ENCODE results near the gene OR2T6. TPM values are rescaled to one million over a fixed set of nuclear protein-coding genes. Genes with fewer than 3 reads are reported as not detected.
"Not testable (repeated sequence)": the region's sequence is repeated elsewhere in the genome, so short reads cannot be mapped to it uniquely, and the experiment has no call there.

OR2T6 gene, protein sequence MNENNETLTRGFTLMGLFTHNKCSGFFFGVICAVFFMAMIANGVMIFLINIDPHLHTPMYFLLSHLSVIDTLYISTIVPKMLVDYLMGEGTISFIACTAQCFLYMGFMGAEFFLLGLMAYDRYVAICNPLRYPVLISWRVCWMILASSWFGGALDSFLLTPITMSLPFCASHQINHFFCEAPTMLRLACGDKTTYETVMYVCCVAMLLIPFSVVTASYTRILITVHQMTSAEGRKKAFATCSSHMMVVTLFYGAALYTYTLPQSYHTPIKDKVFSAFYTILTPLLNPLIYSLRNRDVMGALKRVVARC
- not detected in 2 replicates for total RNA-seq

DNA sequence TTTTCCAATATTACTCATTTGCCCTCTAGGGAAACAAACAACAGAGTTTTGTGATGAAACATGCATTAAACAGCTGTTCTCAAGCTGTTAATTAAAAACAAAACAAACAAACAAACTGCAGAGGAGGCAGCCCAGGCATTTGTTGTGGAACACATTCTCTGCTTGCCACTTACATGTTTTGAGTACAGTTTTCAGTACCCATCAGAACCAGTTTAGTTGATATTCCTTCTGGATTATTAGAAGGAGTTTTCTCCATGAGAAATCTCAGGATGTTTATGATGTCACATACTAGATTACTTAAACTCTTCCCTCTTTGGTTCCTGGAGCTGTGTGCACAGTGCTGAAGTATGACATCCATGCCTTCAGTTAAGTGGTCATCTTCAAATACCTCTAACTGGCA, at the start of gene OR2T6:
Gene OR2T6, plus strand, starts transcription at position 301 of the 400 bp plus-strand sequence. CDS start 11,863 bp downstream, outside the sequence.
- DNase-seq (ENCODE audit: low read depth in 2 of 2): no peak

DNA sequence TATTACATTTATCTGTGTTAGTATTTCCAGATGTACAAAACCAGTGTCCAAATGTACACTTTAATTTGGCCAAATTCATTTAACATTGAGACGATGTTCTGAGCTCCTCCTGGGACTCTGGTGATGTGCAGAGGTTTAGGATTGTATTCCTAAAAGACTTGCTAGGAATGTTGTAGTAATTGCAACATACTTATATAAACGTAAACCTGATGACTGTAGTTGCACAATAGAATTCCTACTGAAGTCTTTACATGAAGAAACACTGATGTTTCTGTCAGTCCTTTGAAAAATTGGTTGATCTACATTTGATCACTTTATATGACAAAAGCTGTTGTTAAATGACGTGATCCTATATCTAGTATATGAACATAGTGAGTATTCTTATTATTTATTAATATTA, 32.1 kb upstream of the OR2T6 start:
- DNase-seq (ENCODE audit: low read depth in 2 of 2): no peak

DNA sequence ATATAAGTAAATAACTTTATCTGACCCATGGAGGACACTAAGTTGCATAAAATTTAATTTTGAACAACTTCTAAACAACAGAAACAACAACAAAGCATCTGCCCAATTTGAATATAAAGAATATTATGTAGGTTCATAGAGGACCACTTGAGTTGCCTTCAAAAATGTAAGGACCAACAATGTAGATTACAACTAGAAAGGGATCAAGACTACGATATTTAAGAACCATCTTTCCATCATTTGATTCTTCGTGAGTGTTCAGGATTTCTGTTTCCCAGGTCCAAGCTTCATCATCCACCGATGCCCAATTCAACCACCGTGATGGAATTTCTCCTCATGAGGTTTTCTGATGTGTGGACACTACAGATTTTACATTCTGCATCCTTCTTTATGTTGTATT, 27.1 kb upstream of the OR2T6 start, which contains the start of gene OR14C36:
Gene OR14C36, plus strand, starts transcription at position 301 of the 400 bp plus-strand sequence. Its CDS starts 0 bp downstream, at position 301.
- DNase-seq (ENCODE audit: low read depth in 2 of 2): no peak

DNA sequence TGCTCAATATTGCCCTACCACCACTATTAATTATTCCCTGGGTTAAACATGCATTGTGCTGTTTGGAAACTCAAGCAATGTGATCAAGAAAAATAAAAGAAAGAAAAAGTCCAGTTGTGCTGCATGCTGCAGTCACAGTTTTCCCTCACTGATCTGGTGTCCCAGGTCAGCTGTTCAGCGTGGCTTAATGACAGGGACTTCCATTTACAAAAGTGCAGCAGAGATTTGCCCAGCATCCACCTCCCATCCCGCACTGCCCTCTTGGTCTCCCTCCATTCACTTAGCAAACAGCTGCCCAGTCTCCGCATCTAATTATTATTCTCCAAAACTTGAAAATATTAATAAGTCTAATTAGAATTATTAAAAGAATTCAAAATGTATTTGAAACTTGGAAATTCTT, 16.1 kb upstream of the OR2T6 start:
- DNase-seq (ENCODE audit: low read depth in 2 of 2): no peak

DNA sequence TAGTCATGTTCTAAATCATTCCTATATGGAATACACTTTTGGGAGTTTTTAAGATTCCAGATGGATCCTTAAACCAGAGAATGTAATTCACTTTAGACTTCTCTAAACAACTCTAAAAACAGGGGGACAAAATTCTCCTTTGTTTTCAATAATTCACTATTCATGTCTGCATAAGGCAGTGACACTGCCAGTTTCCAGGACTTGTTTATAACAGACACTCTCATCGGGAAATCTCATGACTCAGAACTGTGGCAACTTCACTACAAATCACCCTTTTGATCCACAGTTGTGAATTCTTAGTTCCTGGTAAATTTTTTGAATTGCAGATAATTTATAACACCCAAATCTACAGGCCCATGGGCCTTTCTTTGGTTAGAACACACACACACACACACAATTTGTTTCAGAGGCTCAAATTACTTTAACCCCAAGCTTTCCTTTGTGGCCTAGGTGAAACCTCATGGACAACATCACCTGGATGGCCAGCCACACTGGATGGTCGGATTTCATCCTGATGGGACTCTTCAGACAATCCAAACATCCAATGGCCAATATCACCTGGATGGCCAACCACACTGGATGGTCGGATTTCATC, 14.3 kb upstream of the OR2T6 start, which contains the start of gene OR2T4:
Gene OR2T4, plus strand, starts transcription at position 545 of the 595 bp plus-strand sequence. Its CDS starts 0 bp downstream, at position 545.
- no peak for DNase-seq (ENCODE audit: low read depth in 2 of 2)

DNA sequence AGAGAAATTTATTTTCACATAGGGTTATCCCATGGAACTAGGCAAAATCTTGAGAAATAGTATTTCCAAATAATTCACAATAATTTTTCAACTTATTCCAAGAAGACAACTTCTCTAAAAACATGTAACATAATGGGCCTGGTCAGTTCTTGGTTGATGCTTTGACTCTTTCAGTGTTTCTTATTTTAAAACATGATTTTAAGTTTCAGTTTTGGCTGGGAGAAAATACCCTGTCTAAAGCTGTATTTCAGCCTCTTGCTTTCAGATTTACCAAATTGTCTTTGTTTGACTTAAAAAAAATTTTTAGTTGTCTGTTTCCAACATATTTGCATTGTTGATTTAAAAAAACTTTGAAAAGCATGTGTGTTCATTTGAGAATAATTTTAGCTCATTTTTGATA, 8.9 kb upstream of the OR2T6 start:
- DNase-seq (ENCODE audit: low read depth in 2 of 2): no peak

DNA sequence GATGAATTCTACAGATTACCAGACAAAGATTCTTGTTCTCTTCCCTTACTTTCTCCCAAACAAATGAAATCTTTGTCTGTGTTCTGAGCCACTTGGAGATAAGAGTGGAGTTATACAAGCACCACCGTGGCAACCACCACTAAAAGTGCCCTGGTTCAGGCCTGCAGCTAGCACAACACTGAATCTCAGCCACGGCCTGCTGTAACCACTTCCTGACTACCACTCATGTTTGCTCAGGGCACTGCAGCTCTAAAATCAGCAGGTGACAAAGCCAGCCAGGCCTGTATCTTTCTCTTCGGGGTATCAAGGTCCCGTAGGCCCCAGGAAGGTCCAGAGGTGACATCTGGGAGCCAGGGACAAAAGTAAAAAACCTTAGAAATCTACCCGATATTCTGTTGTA, 3.2 kb upstream of the OR2T6 start:
- DNase-seq (ENCODE audit: low read depth in 2 of 2): no peak

DNA sequence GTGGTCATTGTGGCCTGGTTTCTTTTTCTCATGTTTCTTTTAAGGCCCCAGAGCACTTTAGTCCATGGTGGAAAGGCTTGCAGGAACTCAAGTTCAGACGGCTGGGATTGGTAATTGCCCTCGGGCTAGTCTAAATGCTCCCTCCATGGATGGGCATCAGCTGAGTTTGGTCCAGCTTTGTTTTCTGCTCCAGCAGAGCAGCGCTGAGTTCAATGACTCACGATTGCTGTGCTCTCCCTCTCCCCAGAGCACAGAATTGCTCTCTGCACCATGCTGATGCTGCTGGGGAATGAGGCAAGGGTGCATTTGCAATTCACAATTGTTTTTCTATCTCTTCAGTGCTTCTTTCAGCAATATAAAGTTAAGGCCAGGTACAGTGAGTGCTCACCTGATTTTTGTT, 1.8 kb upstream of the OR2T6 start:
- no peak for DNase-seq (ENCODE audit: low read depth in 2 of 2)

DNA sequence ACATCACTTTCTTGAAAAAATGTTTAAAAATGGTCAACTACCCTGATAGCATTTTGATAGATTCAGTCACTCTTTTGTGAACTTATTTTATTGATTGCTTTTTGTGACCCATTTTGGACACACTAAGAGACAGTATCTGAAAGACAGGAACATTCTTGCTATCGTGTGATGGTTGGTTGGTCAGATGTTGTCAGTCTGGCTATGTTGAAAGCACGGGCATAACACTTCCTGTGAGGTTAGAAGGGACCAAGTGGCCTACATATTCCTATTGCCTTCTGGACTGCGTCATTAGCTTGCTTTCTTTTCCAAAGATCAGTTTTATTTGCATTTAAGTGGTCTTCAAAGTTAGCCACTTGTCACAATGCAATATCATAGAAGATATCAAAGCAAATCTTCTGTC, 1.4 kb downstream of the OR2T6 start:
- no peak for DNase-seq (ENCODE audit: low read depth in 2 of 2)

DNA sequence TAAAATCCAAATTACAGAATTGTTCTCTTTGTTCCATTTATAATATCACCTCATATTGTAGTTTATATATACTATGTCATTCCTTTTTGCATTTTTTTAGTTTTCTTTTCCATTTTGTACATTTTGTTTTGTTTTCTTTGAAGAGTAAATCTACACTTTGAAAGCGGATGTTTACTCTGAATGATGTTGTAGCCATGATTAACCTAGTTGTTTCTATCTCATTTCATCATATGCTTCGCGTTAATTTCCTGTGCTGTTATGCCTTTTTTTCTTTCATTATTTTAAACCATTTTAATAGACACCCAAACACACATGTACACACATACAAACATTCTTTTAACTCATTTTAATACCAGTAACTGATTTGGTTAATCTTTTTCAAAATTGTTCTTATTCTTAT, 5.3 kb downstream of the OR2T6 start:
- DNase-seq (ENCODE audit: low read depth in 2 of 2): no peak

DNA sequence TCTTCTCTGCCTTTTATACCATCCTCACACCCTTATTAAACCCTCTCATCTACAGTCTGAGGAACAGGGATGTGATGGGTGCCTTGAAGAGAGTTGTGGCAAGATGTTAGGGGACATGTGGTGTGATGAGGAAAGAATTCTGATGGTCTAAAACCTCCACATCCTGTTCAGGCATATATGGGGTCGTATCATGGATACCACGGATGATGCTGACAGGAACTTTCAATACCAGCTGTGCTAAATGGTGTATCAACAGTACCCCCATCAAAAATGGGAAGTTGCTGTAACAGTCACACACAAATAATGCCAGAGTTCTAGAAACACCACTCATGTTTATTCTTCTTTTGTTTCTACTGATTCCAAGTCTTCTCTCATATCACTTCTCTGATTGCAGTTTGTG, 12.9 kb downstream of the OR2T6 start:
- no peak for DNase-seq (ENCODE audit: low read depth in 2 of 2)

DNA sequence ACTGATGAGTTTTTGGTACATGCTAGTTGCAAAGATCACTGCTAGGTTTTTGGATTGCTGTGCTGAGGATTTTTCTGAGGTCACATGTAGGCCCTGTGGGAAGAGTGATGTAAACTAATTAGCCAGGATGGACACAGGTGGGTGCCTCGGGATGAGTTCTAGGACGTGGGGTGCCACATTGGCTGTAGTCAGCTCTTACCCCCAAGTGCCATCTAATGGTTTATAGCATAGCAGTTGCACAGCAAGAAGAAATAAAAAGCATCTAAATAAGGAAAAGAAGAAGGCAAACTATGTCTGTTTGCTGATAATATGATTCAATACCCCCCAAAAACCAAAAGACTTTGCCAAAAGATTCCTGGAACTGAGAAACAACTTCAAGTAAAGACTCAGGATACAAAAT, 17.5 kb downstream of the OR2T6 start:
- DNase-seq (ENCODE audit: low read depth in 2 of 2): no peak

DNA sequence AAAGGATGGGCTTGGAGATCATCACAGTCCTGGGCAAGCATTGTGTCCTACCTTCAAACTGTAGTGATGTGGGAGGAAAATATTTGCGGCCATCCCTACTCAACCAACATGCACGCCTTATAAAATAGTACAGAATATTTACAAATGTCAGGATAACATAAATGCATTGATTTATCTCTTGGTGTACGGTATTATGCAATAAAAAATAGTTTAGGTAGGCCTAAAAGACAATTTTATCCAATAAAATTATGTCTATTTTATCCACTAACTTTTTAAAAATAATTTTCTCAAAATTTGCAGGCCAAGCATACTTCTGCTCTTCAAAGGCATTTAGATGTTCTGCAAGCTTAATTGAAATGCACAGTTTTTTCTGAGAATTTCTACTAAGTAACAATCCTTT, 27.2 kb downstream of the OR2T6 start, which contains the start of gene OR2T1:
Gene OR2T1, plus strand, starts transcription at position 301 of the 400 bp plus-strand sequence. CDS start 3,100 bp downstream, outside the sequence.
- no peak for DNase-seq (ENCODE audit: low read depth in 2 of 2)

DNA sequence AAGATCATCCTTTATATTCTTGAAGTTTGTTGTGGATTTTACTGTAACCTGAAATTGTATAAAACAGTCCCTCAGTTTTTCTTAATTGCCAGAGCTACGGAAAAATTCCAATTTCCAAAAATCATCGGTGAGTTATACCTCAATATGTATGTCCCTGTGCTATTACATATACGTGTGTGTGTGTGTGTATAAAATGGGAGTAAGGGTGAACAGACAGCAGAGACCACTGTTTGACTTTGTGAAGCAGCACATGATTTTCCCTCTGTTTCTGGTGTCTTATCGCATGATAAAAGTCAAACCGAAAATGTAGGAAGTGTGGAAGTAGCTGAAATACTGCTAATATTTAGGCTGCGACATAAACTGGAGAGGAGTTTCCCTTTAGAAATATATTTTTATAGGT, 28.5 kb downstream of the OR2T6 start:
- peak in 1 of 2 donors; percentile 47 for DNase-seq (ENCODE audit: low read depth in 2 of 2)

DNA sequence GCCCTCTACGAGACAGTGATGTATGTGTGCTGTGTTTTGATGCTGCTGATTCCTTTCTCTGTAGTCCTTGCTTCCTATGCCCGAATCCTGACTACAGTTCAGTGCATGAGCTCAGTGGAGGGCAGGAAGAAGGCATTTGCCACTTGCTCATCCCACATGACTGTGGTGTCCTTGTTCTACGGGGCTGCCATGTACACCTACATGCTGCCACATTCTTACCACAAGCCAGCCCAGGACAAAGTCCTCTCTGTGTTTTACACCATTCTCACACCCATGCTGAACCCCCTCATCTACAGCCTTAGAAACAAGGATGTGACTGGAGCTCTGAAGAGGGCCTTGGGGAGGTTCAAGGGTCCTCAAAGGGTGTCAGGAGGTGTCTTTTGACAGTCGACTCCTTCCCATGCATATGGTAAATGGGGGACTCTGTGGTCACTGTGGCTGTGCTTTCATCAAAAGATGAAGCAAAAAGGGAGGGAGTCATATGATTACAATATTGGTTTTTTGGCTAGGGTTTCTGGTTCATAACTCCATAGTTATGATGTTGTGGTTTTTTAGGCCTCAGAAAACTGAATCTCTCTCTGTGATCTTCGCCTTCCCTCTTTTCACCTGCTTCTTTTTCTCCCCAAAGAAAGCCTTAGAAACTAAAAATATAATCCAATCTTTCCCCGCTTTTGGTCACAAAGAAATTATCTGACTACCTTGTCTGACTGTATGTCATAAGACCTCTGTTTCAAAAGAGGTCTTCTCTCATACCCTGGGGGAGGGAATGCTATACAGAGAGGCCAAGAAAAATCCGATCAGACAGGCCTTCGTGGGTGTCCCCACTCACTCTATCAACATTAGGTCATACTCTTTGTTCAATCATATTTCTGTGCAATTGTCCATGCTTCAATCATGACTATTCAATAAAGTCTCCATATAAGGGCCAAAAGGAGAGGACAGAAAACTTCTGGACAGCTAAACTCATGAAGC, 31.5 kb downstream of the OR2T6 start:
- no peak for DNase-seq (ENCODE audit: low read depth in 2 of 2)

DNA sequence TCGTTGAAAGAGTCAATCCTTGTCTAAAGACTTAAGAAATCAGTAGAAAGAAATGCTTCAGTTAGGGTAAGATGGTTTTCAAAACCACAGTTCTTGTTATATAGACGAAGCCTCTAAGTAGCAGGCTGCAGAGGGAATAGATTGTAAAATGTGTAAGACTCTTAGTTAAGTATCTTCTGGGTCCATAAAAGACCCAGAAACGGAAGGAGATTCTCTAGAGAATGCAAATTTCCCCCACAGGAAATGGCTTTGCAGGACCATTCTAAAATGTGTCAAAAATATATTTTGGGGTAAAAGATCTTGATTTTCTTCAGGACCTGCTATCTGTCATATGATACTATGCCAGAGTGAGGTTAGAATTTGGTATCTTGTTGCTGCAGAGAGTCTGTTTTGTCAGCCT, 40.7 kb downstream of the OR2T6 start:
- no peak for DNase-seq (ENCODE audit: low read depth in 2 of 2)

DNA sequence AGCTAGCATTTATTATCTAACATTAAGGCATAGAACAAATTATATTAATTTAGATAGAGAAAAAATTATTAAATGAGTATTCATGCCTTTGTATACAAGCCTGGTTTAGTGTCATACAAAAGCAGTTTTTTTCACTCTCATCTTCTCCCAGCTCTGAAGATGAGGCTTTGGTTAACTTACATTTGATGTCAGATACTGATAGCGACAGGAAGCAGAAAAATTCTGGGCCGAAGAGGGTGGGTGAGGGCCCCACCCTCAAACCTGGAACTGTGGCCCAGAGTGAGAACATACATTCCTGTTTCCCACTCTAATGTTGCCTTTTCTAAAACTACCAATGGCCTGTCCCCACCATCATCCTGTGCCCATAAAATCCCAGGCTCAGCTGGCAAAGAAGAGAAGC, 42.3 kb downstream of the OR2T6 start:
- no peak for DNase-seq (ENCODE audit: low read depth in 2 of 2)

DNA sequence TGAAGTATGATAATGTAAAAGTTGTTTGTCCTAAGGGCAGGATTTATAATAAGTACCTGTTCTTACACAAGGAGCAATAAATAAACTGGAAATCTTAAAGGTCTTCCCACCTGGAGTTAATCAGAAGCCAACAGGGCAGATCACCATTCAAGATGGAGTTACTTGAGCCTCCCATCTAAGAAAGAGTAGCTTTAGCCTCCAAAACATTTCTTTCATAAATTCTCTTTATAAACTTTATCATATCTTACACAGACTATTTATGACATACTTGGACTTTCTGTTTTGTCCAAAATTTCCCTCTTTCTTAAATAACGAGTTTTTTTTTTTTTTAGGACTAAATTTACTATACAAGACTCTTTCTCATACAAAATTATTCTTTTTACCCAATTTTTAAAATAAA, 45.8 kb downstream of the OR2T6 start:
- no peak for DNase-seq (ENCODE audit: low read depth in 2 of 2)

DNA sequence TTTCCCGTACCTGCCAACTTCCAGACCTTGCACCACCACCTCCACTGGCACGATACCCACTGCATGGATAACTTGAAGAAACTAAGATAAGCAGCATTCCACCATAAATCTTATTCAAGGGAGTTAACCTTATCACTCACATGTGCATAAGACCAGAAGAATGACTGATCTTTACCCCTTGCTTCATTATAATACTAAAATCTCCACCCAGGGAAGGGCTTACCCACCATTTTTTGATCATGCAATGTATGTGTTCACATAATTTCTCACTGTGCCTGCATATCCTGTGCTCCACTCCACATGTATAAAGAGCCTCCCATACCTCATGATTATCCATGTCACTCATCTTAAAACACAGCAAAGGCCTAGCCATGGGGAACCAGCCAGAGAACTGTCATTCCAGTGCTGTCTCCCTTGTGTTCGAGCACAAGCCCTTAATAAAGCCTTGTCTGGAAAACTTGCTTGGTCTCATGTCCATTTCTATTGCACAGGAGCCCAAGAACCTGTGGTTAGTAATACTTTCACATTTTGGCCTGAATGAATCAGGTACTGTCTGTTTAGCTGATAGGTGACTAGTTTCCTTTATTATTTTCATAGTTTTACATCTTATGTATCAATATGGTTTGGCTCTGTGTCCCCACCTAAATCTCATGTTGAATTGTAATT, 52.1 kb downstream of the OR2T6 start:
- DNase-seq (ENCODE audit: low read depth in 2 of 2): not testable (repeated sequence)

DNA sequence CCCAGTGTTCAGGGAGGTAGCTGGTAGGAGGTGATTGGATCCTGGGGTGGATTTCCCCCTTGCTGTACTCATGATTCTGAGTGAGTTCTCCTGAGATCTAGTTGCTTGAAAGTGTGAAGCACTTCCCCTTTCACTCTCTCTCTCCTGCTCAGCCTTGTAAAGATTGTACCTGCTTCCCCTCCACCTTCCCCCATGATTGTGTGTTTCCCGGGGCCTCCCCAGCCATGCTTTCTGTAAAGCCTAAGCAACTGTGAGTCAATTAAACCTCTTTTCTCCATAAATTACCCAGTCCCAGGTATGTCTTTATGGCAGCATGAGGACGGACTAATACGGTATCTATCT, 52.6 kb downstream of the OR2T6 start:
- not testable (repeated sequence) for DNase-seq (ENCODE audit: low read depth in 2 of 2)

DNA sequence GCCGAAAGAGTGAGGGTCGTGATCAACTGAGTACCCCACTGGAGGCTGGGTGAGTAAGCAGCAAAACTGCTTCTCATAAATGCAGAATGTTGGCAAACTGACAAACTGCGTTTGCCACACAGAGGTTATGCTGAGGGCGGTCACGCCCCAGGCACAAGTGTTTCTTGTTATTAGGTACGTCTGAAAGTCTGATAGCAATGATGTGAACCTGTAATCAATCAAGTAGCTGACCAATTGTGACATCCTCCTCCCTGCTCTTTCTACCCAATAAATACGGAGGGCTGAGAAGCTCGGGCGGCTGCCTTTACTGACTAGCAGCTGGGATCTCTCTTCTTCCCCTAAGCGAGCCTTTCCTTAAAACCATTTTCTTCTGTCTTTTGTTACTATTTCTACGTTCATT, 56.1 kb downstream of the OR2T6 start:
- not testable (repeated sequence) for DNase-seq (ENCODE audit: low read depth in 2 of 2)
